ENCODE results near the gene RBBP5.

GRCh38 chr1:205060746-205061145, 61.0 kb downstream of the RBBP5 start:
- TF ChIP-seq CTCF (IDR thresholded peaks at IDR 0.05; ENCODE audit: low read length), result no peak
- no peak for TF ChIP-seq EZH2 (IDR thresholded peaks at IDR 0.05; ENCODE audit: borderline replicate concordance, low read length)

Data from OCI-LY1 (cell line).